ENCODE data around the gene AQP2.

DNA sequence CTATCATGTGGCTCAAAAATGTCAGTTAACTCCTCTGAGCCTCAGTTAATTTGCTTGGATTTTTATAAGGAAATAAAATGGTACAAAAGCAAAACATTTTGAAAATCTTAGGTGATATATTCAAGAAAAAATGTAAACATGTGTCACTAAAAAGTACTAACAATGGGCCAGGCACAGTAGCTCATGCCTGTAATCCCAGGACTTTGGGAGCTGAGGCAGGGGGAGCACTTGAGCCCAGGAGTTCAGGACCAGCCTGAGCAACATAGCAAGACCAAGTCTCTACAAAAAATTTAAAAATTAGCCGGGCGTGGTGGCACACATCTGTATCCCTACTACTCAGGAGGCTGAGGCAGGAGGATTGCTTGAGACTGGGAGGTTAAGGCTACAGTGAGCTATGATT lies 47.9 kb downstream of the AQP2 start:
- TF ChIP-seq POLR2A (IDR thresholded peaks at IDR 0.05): no peak
- TF ChIP-seq, protein P1, sequence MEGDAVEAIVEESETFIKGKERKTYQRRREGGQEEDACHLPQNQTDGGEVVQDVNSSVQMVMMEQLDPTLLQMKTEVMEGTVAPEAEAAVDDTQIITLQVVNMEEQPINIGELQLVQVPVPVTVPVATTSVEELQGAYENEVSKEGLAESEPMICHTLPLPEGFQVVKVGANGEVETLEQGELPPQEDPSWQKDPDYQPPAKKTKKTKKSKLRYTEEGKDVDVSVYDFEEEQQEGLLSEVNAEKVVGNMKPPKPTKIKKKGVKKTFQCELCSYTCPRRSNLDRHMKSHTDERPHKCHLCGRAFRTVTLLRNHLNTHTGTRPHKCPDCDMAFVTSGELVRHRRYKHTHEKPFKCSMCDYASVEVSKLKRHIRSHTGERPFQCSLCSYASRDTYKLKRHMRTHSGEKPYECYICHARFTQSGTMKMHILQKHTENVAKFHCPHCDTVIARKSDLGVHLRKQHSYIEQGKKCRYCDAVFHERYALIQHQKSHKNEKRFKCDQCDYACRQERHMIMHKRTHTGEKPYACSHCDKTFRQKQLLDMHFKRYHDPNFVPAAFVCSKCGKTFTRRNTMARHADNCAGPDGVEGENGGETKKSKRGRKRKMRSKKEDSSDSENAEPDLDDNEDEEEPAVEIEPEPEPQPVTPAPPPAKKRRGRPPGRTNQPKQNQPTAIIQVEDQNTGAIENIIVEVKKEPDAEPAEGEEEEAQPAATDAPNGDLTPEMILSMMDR (IDR thresholded peaks at IDR 0.05): no peak
